ENCODE data around the gene CDK7. TPM values are rescaled to one million over a fixed set of nuclear protein-coding genes. Genes with fewer than 3 reads are reported as not detected.

CDK7 gene
- total RNA-seq, 1 experiment from 2014 or later = 51.6 TPM

DNA sequence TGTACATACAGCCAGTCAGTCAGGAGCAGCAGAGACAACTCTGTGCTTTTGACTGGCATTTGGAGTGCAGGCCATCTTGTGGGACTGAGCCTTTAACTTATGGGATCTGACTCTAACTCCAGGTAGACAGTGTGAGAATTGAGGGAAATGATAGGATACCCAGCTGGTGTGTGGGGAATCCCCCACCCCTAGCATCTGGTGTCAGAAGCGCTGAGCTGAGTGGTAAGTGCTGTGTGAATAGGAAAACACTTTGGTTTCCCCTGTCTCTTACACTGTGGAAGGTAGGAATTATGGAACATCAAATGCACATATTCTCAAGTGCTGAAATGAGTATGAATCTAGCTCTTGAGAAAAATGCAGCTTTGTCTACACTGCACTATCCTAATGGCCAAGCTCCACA, 54.0 kb downstream of the CDK7 start:
- POLR2A ChIA-PET (ENCODE audit: unreplicated experiment) = no interaction called here
- no peak overlapping the region for H2AFZ ChIP-seq
- intact Hi-C loops (cut with micrococcal nuclease; ENCODE audit: unreplicated experiment) = no loop called here
- no peaks in the 10 kb centered on the region for H3K79me2 ChIP-seq (ENCODE audit: low read depth)
- H3K27me3 ChIP-seq (ENCODE audit: insufficient read depth, low read depth) = no peaks in the 10 kb centered on the region
- no peaks in the 10 kb centered on the region for H3K4me1 ChIP-seq (replicated peaks; ENCODE audit: insufficient read depth)
- 0 out of 2 replicates have a peak, but pooled peaks cover 3% of the 10 kb centered on the region for H3K36me3 ChIP-seq (ENCODE audit: low read depth)
- CTCF ChIA-PET = no interaction called here
- no peaks in the 10 kb centered on the region for H3K9me3 ChIP-seq (ENCODE audit: insufficient read depth, low read depth)
- DNase-seq = no peak
- peaks cover 4% of the 10 kb centered on the region; the same call in 1 of the 2 replicates for H3F3A ChIP-seq (ENCODE audit: insufficient read depth, low read depth)
- no peaks in the 10 kb centered on the region for H4K20me1 ChIP-seq (ENCODE audit: insufficient read depth)
- TF ChIP-seq EZH2 (IDR thresholded peaks at IDR 0.05; ENCODE audit: low read depth) = no peak
- TF ChIP-seq, protein P1, sequence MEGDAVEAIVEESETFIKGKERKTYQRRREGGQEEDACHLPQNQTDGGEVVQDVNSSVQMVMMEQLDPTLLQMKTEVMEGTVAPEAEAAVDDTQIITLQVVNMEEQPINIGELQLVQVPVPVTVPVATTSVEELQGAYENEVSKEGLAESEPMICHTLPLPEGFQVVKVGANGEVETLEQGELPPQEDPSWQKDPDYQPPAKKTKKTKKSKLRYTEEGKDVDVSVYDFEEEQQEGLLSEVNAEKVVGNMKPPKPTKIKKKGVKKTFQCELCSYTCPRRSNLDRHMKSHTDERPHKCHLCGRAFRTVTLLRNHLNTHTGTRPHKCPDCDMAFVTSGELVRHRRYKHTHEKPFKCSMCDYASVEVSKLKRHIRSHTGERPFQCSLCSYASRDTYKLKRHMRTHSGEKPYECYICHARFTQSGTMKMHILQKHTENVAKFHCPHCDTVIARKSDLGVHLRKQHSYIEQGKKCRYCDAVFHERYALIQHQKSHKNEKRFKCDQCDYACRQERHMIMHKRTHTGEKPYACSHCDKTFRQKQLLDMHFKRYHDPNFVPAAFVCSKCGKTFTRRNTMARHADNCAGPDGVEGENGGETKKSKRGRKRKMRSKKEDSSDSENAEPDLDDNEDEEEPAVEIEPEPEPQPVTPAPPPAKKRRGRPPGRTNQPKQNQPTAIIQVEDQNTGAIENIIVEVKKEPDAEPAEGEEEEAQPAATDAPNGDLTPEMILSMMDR (conservative IDR thresholded peaks at IDR 0.05) = no peak
- BruUV-seq (replicated peaks) = no TSS peak
- H3K9me2 ChIP-seq (ENCODE audit: insufficient read depth) = no peaks in the 10 kb centered on the region
- no peak overlapping the region for H3K27ac ChIP-seq
- no peak overlapping the region for H3K4me2 ChIP-seq
- no peak overlapping the region for H3K4me3 ChIP-seq

DNA sequence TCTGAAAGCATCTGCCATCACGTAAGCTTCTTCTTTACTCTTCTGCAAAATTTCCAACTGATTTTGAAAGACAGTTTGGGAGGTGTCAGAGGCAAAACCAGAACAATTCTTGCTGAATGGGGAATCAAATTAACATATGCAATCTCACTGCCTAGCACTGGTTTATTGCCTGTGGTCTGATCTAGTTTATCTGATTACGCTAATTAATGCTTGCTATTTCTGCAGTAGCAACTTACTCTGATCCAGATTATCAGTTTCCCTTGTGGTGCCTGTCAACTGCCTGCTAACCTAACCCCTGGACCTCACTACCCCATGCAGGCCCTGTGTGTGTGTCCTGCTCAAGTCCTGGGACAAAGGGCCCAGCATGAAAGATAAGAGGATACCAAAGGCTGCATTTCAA, 57.6 kb downstream of the CDK7 start:
- no peaks in the 10 kb centered on the region for H3K9me2 ChIP-seq (ENCODE audit: insufficient read depth)
- H4K20me1 ChIP-seq (ENCODE audit: insufficient read depth) = no peaks in the 10 kb centered on the region
- BruUV-seq (replicated peaks) = no TSS peak
- H3K9me3 ChIP-seq (ENCODE audit: insufficient read depth, low read depth) = no peaks in the 10 kb centered on the region
- CTCF ChIA-PET = no interaction called here
- no peaks in the 10 kb centered on the region for H3K4me1 ChIP-seq (replicated peaks; ENCODE audit: insufficient read depth)
- no peak for DNase-seq
- no peak for TF ChIP-seq EZH2 (IDR thresholded peaks at IDR 0.05; ENCODE audit: low read depth)
- TF ChIP-seq, protein P1 (conservative IDR thresholded peaks at IDR 0.05) = no peak
- no peak overlapping the region for H3K4me3 ChIP-seq
- H3K4me2 ChIP-seq = no peak overlapping the region
- H3K27ac ChIP-seq = no peak overlapping the region
- peaks cover 3% of the 10 kb centered on the region; the same call in 1 of the 2 replicates for H3K36me3 ChIP-seq (ENCODE audit: low read depth)
- POLR2A ChIA-PET (ENCODE audit: unreplicated experiment) = no interaction called here
- no peak overlapping the region for H2AFZ ChIP-seq
- intact Hi-C loops (cut with micrococcal nuclease; ENCODE audit: unreplicated experiment) = no loop called here
- H3F3A ChIP-seq (ENCODE audit: insufficient read depth, low read depth) = 0 out of 2 replicates have a peak, but pooled peaks cover 4% of the 10 kb centered on the region
- H3K79me2 ChIP-seq (ENCODE audit: low read depth) = no peaks in the 10 kb centered on the region
- H3K27me3 ChIP-seq (ENCODE audit: insufficient read depth, low read depth) = no peaks in the 10 kb centered on the region

DNA sequence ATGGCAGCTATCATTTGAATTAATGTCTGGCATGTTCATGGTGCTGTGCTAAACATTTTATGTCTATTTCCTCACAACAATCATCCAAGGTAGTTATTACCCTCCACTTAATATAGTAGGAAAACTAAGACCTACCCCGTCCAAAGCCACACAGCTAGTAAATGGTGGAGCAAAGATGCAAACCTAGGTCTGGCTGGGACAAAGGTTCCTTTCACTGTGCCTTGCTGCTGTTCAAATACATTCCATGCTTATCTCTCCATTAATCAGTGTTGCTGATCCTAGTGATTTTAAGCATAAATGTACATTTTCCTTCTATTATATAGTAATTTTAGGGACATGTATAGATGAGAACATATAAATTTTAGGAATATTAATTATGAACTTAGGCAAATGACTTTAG, 59.2 kb downstream of the CDK7 start:
- no peaks in the 10 kb centered on the region for H4K20me1 ChIP-seq (ENCODE audit: insufficient read depth)
- no peaks in the 10 kb centered on the region for H3K4me1 ChIP-seq (replicated peaks; ENCODE audit: insufficient read depth)
- ChIA-PET POLR2A (ENCODE audit: unreplicated experiment) (no interaction called here), CTCF (no interaction called here)
- TF ChIP-seq, protein P1 (conservative IDR thresholded peaks at IDR 0.05) = no peak
- no peak for TF ChIP-seq EZH2 (IDR thresholded peaks at IDR 0.05; ENCODE audit: low read depth)
- H3K4me2 ChIP-seq = no peak overlapping the region
- no TSS peak for BruUV-seq (replicated peaks)
- H3K9me2 ChIP-seq (ENCODE audit: insufficient read depth) = no peaks in the 10 kb centered on the region
- intact Hi-C loops (cut with micrococcal nuclease; ENCODE audit: unreplicated experiment) = no loop called here
- no peaks in the 10 kb centered on the region for H3K79me2 ChIP-seq (ENCODE audit: low read depth)
- no peak overlapping the region for H3K4me3 ChIP-seq
- no peak overlapping the region for H2AFZ ChIP-seq
- H3F3A ChIP-seq (ENCODE audit: insufficient read depth, low read depth) = 0 out of 2 replicates have a peak, but pooled peaks cover 4% of the 10 kb centered on the region
- peaks cover 3% of the 10 kb centered on the region; the same call in 1 of the 2 replicates for H3K36me3 ChIP-seq (ENCODE audit: low read depth)
- H3K27ac ChIP-seq = no peak overlapping the region
- DNase-seq = no peak
- H3K9me3 ChIP-seq (ENCODE audit: insufficient read depth, low read depth) = no peaks in the 10 kb centered on the region
- H3K27me3 ChIP-seq (ENCODE audit: insufficient read depth, low read depth) = no peaks in the 10 kb centered on the region
